Measurements from ENCODE around the gene MAU2.

Gene MAU2

DNA sequence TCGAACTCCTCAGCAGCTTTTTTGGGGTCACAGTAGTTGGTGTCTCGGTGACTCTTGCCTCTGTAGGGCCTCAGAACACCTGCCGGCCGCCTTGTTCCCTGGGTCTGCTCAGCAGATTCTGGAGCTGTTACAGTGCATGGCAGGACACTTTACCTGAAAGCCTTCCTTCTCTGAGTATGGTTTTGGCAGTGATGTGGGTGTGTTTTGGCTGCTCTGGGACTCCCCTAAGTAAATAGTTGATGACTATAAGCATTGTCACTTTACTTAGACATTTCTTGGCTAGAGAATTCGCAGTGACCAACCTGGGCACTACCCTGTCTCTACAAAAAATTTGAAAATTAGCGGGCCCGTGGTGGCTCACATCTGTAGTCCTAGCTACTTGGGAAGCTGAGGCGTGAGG, 7.0 kb downstream of the MAU2 start:
- TF ChIP-seq ZFX (IDR thresholded peaks at IDR 0.05), result no peak
- TF ChIP-seq, protein P1, sequence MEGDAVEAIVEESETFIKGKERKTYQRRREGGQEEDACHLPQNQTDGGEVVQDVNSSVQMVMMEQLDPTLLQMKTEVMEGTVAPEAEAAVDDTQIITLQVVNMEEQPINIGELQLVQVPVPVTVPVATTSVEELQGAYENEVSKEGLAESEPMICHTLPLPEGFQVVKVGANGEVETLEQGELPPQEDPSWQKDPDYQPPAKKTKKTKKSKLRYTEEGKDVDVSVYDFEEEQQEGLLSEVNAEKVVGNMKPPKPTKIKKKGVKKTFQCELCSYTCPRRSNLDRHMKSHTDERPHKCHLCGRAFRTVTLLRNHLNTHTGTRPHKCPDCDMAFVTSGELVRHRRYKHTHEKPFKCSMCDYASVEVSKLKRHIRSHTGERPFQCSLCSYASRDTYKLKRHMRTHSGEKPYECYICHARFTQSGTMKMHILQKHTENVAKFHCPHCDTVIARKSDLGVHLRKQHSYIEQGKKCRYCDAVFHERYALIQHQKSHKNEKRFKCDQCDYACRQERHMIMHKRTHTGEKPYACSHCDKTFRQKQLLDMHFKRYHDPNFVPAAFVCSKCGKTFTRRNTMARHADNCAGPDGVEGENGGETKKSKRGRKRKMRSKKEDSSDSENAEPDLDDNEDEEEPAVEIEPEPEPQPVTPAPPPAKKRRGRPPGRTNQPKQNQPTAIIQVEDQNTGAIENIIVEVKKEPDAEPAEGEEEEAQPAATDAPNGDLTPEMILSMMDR (conservative IDR thresholded peaks at IDR 0.05), result no peak
- H3K27ac ChIP-seq, result no peak overlapping the region

DNA sequence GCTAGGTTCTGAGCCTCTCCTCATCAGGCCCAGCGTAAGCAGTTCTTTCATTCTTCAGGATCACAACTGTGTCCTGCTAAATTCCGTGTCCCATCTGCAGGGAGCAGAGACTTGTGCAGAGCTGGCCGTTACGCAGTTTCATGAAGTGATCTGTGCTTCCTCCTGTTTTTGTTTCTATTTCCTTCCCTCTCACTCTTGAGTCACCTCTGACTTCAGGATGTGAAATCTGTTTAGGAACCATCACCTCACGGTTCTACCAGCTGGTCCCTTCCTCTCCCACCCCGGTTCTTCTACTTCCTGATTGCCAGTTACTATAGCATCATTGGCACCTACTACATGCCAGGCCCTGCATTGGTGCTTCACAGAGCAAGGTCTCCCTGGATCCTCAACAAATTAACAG, 8.5 kb downstream of the MAU2 start:
- no peak for TF ChIP-seq ZFX (IDR thresholded peaks at IDR 0.05)
- TF ChIP-seq, protein P1 (conservative IDR thresholded peaks at IDR 0.05), result no peak
- H3K27ac ChIP-seq, result no peak overlapping the region

DNA sequence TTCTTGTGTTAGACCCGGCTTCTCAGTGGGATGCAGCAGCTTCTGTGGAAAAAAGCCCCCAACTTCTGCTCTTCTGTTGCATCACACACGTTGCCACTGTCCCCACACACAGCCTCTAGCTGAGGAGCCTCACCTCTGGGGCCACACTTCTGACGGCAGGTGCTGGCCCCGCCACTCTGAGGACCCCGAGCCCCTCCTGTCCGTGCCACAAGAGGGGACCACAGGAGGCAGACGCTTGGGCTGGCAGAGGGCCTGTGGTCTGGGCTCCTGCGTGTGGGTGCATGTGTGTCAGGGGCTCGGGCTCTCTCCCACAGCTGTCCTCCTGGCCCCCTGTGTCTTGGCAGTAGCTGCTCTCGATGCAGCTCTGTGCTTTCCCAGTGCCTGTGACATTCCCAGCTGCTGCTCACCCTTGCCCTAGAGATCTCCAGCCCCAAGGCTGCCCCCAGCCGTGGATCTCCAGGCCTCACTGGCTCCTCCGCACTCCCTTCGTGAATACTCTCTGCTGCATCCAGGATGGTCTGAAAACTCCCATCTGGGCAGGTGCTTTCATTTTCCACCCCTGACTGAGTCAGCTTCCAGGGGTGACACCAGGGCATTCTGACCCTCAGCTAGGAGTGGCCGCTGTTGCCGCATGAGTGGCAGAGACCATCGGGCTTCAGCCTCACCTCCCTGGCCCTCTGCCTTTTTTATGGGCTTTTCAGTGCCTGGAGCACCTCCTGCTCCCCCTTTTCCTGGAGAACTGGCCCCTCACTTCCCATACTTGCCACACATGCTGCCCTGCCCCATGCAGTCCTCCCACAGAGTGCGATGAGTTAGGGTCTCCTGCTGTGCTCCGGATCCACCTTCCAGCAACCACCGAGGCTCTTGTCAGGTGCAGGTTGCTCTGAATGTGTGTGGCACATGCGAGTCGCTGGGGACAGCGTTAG, 13.7 kb downstream of the MAU2 start:
- no peak overlapping the region for H3K27ac ChIP-seq

DNA sequence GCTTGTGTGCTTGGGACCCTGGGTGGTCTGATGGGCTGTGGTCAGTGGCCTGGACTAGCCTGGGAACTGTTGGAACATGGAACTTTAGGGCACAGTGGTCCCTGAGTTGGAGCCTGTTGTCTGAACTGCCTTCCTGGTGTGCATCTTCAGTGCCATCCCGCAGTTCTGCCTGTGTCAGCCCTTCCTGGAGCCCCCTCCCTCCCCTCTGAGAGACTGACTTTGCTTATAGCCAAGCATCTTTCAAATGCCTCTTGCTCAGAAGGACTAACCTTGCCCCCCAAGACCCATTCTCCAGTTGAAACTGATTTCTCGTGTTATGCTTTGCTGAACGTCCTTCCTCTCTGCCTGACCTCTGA, 14.3 kb downstream of the MAU2 start:
- TF ChIP-seq, protein P1 (conservative IDR thresholded peaks at IDR 0.05), result no peak
- no peak for TF ChIP-seq ZFX (IDR thresholded peaks at IDR 0.05)
- no peak overlapping the region for H3K27ac ChIP-seq

More for the DNA sequence above, 13.7 kb downstream of the MAU2 start:
- TF ChIP-seq ZFX (IDR thresholded peaks at IDR 0.05), result no peak
- TF ChIP-seq, protein P1 (conservative IDR thresholded peaks at IDR 0.05), result no peak

DNA sequence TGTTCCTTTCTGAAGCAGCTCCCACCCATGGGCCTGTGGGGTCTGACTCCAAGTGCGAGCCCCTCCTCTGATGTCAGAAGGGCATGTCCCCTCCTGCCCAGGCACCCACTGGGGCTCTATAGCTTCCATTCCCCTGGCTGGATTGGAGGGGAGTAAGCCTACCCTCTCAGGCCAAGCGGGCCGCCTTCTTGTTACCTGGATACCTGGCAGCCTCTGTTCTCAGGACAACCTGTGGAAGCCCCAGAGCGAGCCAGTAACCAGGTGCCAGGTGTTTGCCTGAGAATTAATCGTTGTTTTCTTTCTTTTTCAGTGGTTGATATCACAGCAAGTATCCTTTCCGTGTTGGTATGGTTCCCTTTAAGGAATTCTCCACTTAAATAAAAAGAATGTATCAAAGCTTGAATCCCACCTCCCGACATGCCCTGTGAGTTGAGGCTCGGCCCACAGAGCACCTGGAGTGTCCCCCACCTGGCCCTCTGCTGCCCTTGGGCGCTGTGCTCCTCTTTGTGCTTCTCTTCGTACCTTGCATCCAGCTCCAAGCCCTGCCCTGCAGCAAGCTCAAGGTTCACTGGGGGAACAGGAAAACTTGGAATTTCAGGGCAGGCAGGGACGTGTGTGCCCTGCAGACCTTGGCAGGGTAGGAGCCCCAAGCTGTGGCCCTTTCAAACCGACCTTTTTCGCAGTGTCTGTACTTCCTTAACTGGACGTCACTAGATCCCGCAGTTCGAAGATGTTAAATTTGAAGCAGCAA, 15.0 kb downstream of the MAU2 start:
- H3K27ac ChIP-seq, result no peak overlapping the region
- TF ChIP-seq ZFX (IDR thresholded peaks at IDR 0.05), result no peak
- TF ChIP-seq, protein P1 (conservative IDR thresholded peaks at IDR 0.05), result no peak

DNA sequence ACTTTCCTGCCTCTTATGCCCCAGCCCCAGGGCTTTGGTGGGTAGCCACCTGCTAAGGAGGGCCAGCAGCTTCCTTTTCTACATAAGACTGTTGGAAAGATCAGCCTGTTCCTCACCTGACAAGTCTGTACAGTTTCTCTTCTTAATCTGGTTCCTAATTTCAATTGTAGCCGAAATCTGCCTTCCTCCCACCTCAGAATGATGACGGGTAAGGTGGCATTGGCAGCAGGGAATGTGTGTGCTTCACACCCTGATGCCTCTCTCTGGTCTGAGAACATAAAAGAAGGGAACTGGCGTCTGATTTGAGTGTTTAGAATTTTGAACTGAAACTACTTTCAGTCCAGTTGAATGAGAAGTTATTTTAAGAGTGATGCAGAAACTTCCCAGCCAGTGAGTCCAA, 16.0 kb downstream of the MAU2 start:
- no peak overlapping the region for H3K27ac ChIP-seq
- TF ChIP-seq ZFX (IDR thresholded peaks at IDR 0.05), result no peak
- TF ChIP-seq, protein P1 (conservative IDR thresholded peaks at IDR 0.05), result no peak

DNA sequence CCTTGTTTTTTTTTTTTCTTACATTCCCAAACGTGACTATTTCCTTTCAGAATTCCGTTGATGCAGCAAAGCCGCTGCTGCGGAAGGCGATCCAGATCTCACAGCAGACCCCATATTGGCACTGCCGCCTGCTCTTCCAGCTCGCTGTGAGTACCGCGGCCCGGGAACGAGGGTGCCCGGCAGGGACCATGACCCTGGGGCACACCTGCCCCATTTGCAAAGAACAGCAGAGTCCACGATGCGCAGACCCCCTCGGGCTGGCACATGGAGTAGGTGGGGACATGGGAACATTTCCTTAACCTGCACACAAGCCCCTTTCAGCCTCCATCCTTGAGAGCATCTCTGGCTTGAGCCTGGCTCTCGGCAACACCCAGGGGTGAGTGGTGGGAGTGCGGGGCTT, 16.5 kb downstream of the MAU2 start:
- no peak overlapping the region for H3K27ac ChIP-seq
- TF ChIP-seq, protein P1 (conservative IDR thresholded peaks at IDR 0.05), result no peak
- TF ChIP-seq ZFX (IDR thresholded peaks at IDR 0.05), result no peak

Data from C4-2B (cell line).